AG04450 (cell line): Measurements from ENCODE around the gene PARP15. TPM values are rescaled to one million over a fixed set of nuclear protein-coding genes. Genes with fewer than 3 reads are reported as not detected.

ENCODE experiments used
- CTCF ChIA-PET: fragments of 300-600, 350-600 bp; formaldehyde crosslinking; extraction: SDS; loops from one replicate; lab custom pipeline; 2022; ENCODE audit warnings: antibody characterized with exemption, inconsistent platforms; lab: Charles Lee
- POLR2A ChIA-PET: fragments of 350-600 bp; formaldehyde crosslinking; extraction: SDS; loops from one replicate; lab custom pipeline; 2021; ENCODE audit warnings: antibody characterized with exemption, inconsistent platforms; lab: Yijun Ruan, JAX
- DNase-seq: peaks from one replicate; pipeline ENCODE4 v3.0.0-alpha.2; 2011; ENCODE audit warnings: low read depth, low spot score
- H3K27ac ChIP-seq: one replicate; pipeline ENCODE4 v1.5.1; 2012; ENCODE audit warnings: low read depth, low read length, control low read depth
- H3K27me3 ChIP-seq: one replicate; pipeline ENCODE4 v1.6.0; 2012; ENCODE audit warnings: low read length; ENCODE audit not compliant: control insufficient read depth, insufficient read depth
- H3K4me3 ChIP-seq: 2 replicates; pipeline ENCODE4 v1.5.1; 2011; ENCODE audit warnings: mild to moderate bottlenecking, low read depth, low read length, control low read depth
- H3K9me3 ChIP-seq: 2 replicates; pipeline ENCODE4 v1.5.1; 2012; ENCODE audit warnings: low read length; ENCODE audit not compliant: control insufficient read depth, insufficient read depth
- polyA plus RNA-seq: library from polyadenylated mRNA; depleted of rRNA; stranded (reverse); fragments of >200 nt; gene quantifications from 2 replicates; pipeline ENCODE4 v1.2.3, GENCODE V29; 2011
- TF ChIP-seq, protein P1 (sequence below): IDR thresholded peaks from 2 replicates; pipeline ENCODE4 v1.5.1; 2011; ENCODE audit warnings: low read depth, low read length, control low read depth, inconsistent platforms

Gene PARP15
- polyA plus RNA-seq, 1 experiment: 0.22 TPM

DNA sequence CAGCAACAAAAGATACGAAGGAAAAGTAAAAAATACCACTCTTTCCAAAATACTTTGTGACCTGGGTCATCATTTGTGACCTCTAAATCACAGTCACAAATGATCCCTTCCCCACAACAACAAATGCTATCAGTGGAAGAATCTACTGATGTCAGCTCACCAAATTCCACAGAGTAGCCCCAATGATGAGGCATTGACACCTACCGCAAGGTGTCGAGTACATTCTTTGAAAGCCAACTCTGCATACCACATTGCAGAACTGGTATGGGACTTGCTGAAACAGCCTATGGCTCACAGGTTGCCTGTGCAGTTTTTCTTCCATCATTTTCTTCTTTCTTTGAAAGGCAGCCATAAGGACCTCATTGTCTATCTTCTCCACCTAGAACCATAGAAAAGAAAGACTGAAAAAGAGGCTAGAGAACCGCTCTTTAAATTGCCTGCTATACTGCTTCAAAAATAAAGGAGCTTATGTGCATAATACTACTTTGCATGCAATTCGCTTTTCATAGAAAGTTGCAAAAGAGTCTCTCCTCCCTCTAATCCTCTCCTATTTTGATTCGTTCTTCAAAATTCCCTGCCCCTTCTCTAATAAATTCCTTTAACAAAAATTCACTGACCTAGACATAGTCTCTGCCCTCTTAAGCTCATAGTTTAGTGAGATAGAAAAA, 41.4 kb upstream of the PARP15 start:
- H3K9me3 ChIP-seq: no peaks in the 10 kb centered on the region
- H3K4me3 ChIP-seq: no peak overlapping the region
- TF ChIP-seq, protein P1, sequence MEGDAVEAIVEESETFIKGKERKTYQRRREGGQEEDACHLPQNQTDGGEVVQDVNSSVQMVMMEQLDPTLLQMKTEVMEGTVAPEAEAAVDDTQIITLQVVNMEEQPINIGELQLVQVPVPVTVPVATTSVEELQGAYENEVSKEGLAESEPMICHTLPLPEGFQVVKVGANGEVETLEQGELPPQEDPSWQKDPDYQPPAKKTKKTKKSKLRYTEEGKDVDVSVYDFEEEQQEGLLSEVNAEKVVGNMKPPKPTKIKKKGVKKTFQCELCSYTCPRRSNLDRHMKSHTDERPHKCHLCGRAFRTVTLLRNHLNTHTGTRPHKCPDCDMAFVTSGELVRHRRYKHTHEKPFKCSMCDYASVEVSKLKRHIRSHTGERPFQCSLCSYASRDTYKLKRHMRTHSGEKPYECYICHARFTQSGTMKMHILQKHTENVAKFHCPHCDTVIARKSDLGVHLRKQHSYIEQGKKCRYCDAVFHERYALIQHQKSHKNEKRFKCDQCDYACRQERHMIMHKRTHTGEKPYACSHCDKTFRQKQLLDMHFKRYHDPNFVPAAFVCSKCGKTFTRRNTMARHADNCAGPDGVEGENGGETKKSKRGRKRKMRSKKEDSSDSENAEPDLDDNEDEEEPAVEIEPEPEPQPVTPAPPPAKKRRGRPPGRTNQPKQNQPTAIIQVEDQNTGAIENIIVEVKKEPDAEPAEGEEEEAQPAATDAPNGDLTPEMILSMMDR: no peak
- DNase-seq: no peak
- no peak overlapping the region for H3K27ac ChIP-seq
- POLR2A ChIA-PET: no interaction called here
- CTCF ChIA-PET: interaction anchor here (1.1 to 1.3 kb wide), 2 partner anchors 144 to 989 kb away, joined by 3 to 4 read pairs; no protein-coding TSS in a partner anchor
- H3K27me3 ChIP-seq: no peaks in the 10 kb centered on the region

DNA sequence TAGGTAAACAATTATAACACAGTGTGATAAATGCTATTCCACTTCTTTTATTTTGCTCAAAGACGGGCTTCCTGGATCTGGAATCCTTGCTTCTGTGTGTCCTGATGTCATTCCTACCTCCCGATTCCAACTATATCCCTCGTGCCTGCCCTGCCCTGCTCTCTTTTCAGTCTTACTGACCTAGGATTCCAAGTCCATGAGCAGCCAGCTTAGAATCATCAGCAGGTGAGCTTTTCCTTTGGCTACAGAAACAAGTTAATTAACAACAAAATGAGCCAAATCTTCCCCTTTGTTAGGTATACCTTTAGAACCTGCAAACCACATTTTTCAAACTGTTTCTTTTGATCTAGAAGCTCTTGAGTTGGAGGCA, 40.8 kb upstream of the PARP15 start:
- POLR2A ChIA-PET: no interaction called here
- H3K4me3 ChIP-seq: no peak overlapping the region

DNA sequence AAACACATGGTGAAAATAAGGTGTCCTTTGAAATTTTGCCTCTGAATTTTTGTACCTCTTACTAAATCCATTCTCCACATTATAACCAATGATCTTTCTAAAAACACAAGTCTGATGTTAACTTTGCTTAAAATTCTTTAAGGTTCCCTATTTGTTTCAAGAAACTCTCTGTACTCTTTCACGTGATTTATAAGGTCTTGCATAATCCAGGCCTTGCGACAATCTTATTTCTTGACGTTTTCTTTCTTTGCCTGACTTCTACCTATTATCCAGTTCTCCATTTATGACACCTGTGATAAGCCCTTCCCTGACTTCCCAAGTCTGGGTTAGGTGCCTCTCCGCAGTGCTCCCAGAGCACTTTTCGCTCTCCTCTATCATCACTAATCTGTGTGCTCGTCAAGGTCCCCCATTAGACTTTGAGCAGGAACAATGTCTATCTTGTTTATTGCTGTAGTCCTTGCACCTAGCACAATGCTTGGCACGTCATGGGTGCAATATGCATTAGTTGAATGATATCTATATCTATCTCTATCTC, 38.4 kb upstream of the PARP15 start:
- Histone ChIP-seq H3K9me3 (no peaks in the 10 kb centered on the region), H3K27ac (no peak overlapping the region), H3K4me3 (no peak overlapping the region), H3K27me3 (no peaks in the 10 kb centered on the region)
- no peak for DNase-seq
- TF ChIP-seq, protein P1: no peak
- POLR2A ChIA-PET: no interaction called here
- CTCF ChIA-PET: no interaction called here

More for the DNA sequence above, 40.8 kb upstream of the PARP15 start:
- DNase-seq: no peak
- no peaks in the 10 kb centered on the region for H3K9me3 ChIP-seq
- CTCF ChIA-PET: interaction anchor here (1.1 to 1.3 kb wide), 2 partner anchors 143 to 990 kb away, joined by 3 to 4 read pairs; no protein-coding TSS in a partner anchor
- no peak overlapping the region for H3K27ac ChIP-seq
- H3K27me3 ChIP-seq: no peaks in the 10 kb centered on the region
- TF ChIP-seq, protein P1: no peak

DNA sequence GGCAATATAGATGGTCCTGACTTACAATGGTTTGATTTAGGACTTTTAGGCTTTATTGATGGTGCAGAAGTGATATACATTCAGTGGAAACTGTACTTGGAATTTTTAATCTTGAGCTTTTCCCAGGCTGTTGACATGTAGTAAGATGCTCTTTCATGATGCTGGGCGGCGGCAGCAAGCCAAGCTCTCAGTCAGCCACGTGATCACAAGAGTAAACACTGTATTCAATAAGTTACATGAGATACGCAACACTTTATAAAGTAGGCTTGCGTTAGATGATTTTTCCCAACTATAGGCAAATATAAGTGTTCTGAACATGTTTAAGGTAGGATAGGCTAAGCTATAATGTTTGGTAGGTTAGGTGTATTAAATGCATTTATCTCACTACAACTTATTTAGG, 31.3 kb upstream of the PARP15 start:
- TF ChIP-seq, protein P1: no peak
- no peak for DNase-seq
- ChIA-PET CTCF (interaction anchor here (0.5 to 1.2 kb wide), 3 partner anchors 17 to 311 kb away, joined by 3 to 4 read pairs (median 3); no protein-coding TSS in a partner anchor), POLR2A (no interaction called here)
- H3K9me3 ChIP-seq: no peaks in the 10 kb centered on the region
- H3K27me3 ChIP-seq: no peaks in the 10 kb centered on the region
- H3K27ac ChIP-seq: no peak overlapping the region
- no peak overlapping the region for H3K4me3 ChIP-seq

DNA sequence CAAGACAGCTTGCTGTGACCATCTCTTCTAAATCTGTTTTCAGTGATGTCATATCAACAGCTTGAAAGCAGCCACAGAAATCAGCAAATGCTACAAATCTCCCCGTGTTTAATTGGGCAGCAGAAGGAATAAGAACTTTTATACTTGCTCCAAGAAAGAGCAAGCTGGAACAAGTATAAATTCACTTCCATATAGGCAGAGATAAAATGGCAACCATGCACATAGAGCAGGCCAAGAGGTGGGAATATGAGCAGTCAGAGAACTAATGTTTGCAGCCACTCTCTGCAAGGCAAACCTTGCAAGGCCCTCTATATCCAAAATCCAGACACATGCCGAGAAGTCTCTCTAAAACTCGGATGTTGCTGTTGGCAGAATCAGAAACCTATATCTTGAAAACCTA, 29.4 kb upstream of the PARP15 start:
- CTCF ChIA-PET: interaction anchor here (0.5 to 2.7 kb wide), 4 partner anchors 11 to 132 kb away, joined by 3 to 10 read pairs (median 5); no protein-coding TSS in a partner anchor
- DNase-seq: no peak
- Histone ChIP-seq H3K27ac (no peak overlapping the region), H3K4me3 (no peak overlapping the region), H3K27me3 (no peaks in the 10 kb centered on the region), H3K9me3 (no peaks in the 10 kb centered on the region)
- POLR2A ChIA-PET: interaction anchor here (2.0 kb wide), 1 partner anchor 33 kb away, joined by 6 read pairs; the partner anchor contains the start of gene KPNA1
- TF ChIP-seq, protein P1: no peak
